Measurements from ENCODE around the gene GLRX5. TPM values are rescaled to one million over a fixed set of nuclear protein-coding genes. Genes with fewer than 3 reads are reported as not detected.
A peak's percentile ranks its signal among the peaks of the same experiment; 100 is the strongest.

GLRX5 gene
- total RNA-seq, 1 experiment from 2014 or later: 132 TPM

DNA sequence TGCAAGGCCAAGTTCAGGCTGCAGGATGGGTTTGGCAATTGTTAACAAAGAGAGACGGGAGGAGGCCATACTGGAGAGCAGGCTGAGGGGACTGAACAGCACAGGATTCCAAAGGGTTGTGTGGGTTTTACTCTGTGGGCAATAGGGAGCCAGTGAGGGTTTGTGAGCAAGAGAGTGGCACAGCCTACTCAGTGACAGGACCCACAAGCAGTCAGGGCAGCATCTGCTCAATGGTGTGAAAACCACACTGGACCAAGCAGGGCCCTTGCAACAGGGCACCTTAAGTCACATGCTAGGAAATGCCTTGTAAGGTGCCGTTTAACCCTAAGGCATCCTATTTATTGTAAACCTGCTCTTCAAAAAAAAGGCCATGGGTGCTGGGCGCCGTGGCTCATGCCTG lies 40.4 kb upstream of the GLRX5 start:
- Histone ChIP-seq H3K27ac (no peak overlapping the region), H3K27me3 (no peaks in the 10 kb centered on the region), H3K9me3 (replicated peaks) (peaks cover 2% of the 10 kb centered on the region; the same call in 1 of the 2 replicates), H3K4me1 (peaks cover 42% of the 10 kb centered on the region), H3K4me3 (no peak overlapping the region), H3K36me3 (peaks cover 5% of the 10 kb centered on the region; the same call in 1 of the 2 replicates)
- no peak for DNase-seq

DNA sequence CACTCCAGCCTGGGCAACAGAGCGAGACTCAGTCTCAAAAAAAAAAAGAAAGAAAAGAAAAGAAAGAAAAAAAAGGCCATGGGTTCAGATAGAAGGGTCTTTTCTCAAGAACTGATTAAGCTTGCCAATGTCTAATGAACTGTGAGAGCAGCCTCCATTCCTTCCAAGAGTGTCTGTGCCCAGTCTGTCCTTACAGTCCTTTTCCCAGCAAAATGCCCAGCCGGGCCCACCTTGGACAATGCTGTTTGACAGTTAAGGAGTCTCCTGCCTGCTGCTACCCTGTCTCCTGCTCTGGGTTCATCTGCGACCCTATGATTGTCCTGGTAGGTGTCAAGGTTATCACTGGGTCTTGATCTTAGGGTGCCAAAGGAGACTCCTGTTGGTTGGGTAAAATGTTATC lies 39.8 kb upstream of the GLRX5 start:
- Histone ChIP-seq H3K27me3 (no peaks in the 10 kb centered on the region), H3K4me3 (no peak overlapping the region), H3K4me1 (peaks cover 43% of the 10 kb centered on the region), H3K27ac (peak overlapping the region; percentile 96), H3K9me3 (replicated peaks) (peaks cover 2% of the 10 kb centered on the region; the same call in 1 of the 2 replicates), H3K36me3 (peaks cover 5% of the 10 kb centered on the region; the same call in 1 of the 2 replicates)
- DNase-seq: no peak

DNA sequence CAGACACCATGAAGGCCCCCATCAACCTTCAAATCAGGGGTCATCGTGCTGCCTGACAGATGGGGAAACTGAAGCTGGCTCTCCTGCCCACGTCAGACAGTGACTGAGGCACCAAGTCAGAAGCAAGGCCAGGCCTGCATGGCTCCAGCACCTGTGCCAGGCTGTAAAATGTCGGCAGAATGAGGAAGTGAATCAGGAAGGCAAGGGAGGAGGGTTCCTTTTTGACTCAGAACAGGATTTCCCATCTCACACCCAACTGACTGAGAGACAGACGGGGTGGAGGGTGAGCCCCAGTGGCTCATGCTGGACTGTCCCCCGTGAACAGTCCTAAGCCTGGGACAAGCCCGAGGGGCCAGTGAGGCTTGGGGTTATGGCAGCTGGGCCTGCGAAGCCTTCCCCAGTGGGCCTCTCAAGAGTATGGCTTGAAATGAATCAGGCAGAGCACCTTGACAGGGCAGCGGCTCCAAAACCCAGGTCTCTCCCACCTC lies 39.3 kb upstream of the GLRX5 start:
- Histone ChIP-seq H3K9me3 (replicated peaks) (peaks cover 2% of the 10 kb centered on the region; the same call in 1 of the 2 replicates), H3K27ac (peak overlapping the region; percentile 96), H3K4me3 (no peak overlapping the region), H3K36me3 (peaks cover 5% of the 10 kb centered on the region; the same call in 1 of the 2 replicates), H3K4me1 (peaks cover 43% of the 10 kb centered on the region), H3K27me3 (no peaks in the 10 kb centered on the region)
- peak; percentile 27 to 52 for DNase-seq

GRCh38 chr14:95496111-95496681 lies 38.7 kb upstream of the GLRX5 start:
- Histone ChIP-seq H3K27me3 (no peaks in the 10 kb centered on the region), H3K27ac (peak overlapping the region; percentile 96), H3K4me1 (peaks cover 43% of the 10 kb centered on the region), H3K4me3 (no peak overlapping the region), H3K36me3 (peaks cover 5% of the 10 kb centered on the region; the same call in 1 of the 2 replicates), H3K9me3 (replicated peaks) (peaks cover 2% of the 10 kb centered on the region; the same call in 1 of the 2 replicates)
- peak; percentile 79 to 85 for DNase-seq

- peak; percentile 96 to 98 for DNase-seq
- Histone ChIP-seq H3K27me3 (no peaks in the 10 kb centered on the region), H3K4me3 (no peak overlapping the region), H3K36me3 (peaks cover 5% of the 10 kb centered on the region; the same call in 1 of the 2 replicates), H3K4me1 (peaks cover 43% of the 10 kb centered on the region), H3K27ac (peak overlapping the region; percentile 96), H3K9me3 (replicated peaks) (peaks cover 2% of the 10 kb centered on the region; the same call in 1 of the 2 replicates)
Observed at GRCh38 chr14:95496690-95497259, 38.1 kb upstream of the GLRX5 start.

- peak; percentile 87 to 96 for DNase-seq
- Histone ChIP-seq H3K4me1 (peaks cover 46% of the 10 kb centered on the region), H3K27ac (peak overlapping the region; percentile 96)
Observed at GRCh38 chr14:95497561-95498011, 37.3 kb upstream of the GLRX5 start.

GRCh38 chr14:95498622-95499353 lies 36.1 kb upstream of the GLRX5 start:
- peak; percentile 66 to 75 for DNase-seq
- Histone ChIP-seq H3K27me3 (no peaks in the 10 kb centered on the region), H3K9me3 (replicated peaks) (no peaks in the 10 kb centered on the region), H3K27ac (peak overlapping the region; percentile 96), H3K4me1 (peaks cover 49% of the 10 kb centered on the region), H3K36me3 (peaks cover 5% of the 10 kb centered on the region), H3K4me3 (no peak overlapping the region)

More at GRCh38 chr14:95497561-95498011, 37.3 kb upstream of the GLRX5 start:
- H3K4me3 ChIP-seq: no peak overlapping the region
- no peaks in the 10 kb centered on the region for H3K9me3 ChIP-seq (replicated peaks)
- peaks cover 1% of the 10 kb centered on the region; the same call in 1 of the 2 replicates for H3K36me3 ChIP-seq
- no peaks in the 10 kb centered on the region for H3K27me3 ChIP-seq

GRCh38 chr14:95499354-95499750 lies 35.5 kb upstream of the GLRX5 start:
- Histone ChIP-seq H3K4me1 (peaks cover 55% of the 10 kb centered on the region), H3K9me3 (replicated peaks) (no peaks in the 10 kb centered on the region), H3K36me3 (peaks cover 8% of the 10 kb centered on the region), H3K4me3 (no peak overlapping the region), H3K27ac (no peak overlapping the region), H3K27me3 (no peaks in the 10 kb centered on the region)
- no peak for DNase-seq

DNA sequence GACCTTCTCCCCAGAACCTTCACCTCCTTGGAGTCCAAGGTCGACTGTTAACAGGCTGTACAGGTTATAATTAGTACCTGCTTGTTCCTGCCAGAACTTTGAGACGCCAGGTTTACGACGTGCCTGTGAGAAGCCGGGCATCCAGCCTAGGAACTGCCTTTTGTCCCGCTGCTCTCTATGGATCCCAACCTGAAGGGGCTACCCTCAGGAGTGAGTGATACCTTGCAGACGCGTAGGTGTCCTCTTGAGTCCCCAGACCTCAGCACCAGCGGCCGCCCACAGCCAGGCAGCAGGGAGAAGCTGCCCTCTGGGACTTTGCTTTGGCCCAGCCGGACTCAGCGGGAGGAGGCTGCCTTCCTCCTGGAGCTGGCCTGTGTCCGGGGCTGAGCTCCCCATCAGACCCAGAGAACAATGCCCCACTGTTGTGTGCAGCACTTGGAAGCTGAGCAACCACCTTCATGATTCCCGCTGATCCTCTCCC lies 34.6 kb upstream of the GLRX5 start:
- peaks cover 8% of the 10 kb centered on the region for H3K36me3 ChIP-seq
- H3K27ac ChIP-seq: no peak overlapping the region
- H3K4me3 ChIP-seq: no peak overlapping the region
- no peaks in the 10 kb centered on the region for H3K27me3 ChIP-seq
- H3K9me3 ChIP-seq (replicated peaks): no peaks in the 10 kb centered on the region
- peak in 1 of 2 experiments; percentile 39 for DNase-seq
- peaks cover 56% of the 10 kb centered on the region for H3K4me1 ChIP-seq

DNA sequence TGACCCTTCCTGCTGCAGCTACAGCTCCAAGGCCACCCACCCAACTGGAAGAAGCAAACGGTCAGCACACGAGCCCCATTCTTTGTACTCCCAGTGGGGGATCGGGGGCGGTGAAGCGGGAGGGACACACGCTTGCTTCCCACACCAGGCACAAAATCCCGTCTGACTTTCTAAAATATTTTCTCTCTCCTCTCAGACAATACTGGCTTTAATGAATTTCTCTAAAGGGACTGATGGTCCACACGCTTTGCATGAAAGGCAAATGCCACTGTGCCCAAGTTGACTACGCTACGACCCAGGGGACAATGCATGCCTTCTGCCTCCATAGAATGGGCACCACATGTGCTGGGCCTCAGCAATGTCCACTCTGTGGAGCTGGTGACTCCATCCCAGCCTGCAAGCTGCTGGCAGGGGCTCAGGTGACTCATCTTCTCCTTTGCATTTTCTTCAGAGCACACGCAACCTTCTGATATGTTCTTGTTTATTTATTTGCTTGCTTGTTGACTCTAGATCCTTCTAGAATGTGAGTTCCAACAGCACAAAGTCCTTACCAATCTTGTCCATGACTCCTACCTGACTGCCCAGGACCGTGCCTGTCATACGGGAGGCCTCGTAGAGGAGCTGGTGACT lies 34.0 kb upstream of the GLRX5 start:
- no peaks in the 10 kb centered on the region for H3K9me3 ChIP-seq (replicated peaks)
- peaks cover 12% of the 10 kb centered on the region for H3K36me3 ChIP-seq
- no peak overlapping the region for H3K27ac ChIP-seq
- H3K27me3 ChIP-seq: no peaks in the 10 kb centered on the region
- H3K4me3 ChIP-seq: no peak overlapping the region
- H3K4me1 ChIP-seq: peaks cover 51% of the 10 kb centered on the region
- DNase-seq: no peak

- Histone ChIP-seq H3K27ac (no peak overlapping the region), H3K9me3 (replicated peaks) (no peaks in the 10 kb centered on the region), H3K36me3 (peaks cover 15% of the 10 kb centered on the region), H3K27me3 (no peaks in the 10 kb centered on the region), H3K4me1 (peaks cover 45% of the 10 kb centered on the region), H3K4me3 (no peak overlapping the region)
- DNase-seq: peak in 1 of 2 experiments; percentile 49
Observed at GRCh38 chr14:95502381-95502950, 32.4 kb upstream of the GLRX5 start.

- no peak for DNase-seq
- Histone ChIP-seq H3K27ac (no peak overlapping the region), H3K4me3 (no peak overlapping the region), H3K4me1 (peaks cover 49% of the 10 kb centered on the region), H3K36me3 (peaks cover 15% of the 10 kb centered on the region), H3K9me3 (replicated peaks) (no peaks in the 10 kb centered on the region), H3K27me3 (no peaks in the 10 kb centered on the region)
Observed at GRCh38 chr14:95503365-95504134, 31.3 kb upstream of the GLRX5 start.

- Histone ChIP-seq H3K36me3 (peaks cover 15% of the 10 kb centered on the region), H3K27me3 (no peaks in the 10 kb centered on the region), H3K9me3 (replicated peaks) (no peaks in the 10 kb centered on the region), H3K4me3 (no peak overlapping the region), H3K27ac (no peak overlapping the region), H3K4me1 (peaks cover 44% of the 10 kb centered on the region)
- peak in 1 of 2 experiments; percentile 41 for DNase-seq
Observed at GRCh38 chr14:95504135-95505029, 30.5 kb upstream of the GLRX5 start.

Measured in SJCRH30 (cell line).